NB4 (cell line): Measurements from ENCODE around the gene POMGNT2.

Experiments used
- MYC ChIP-seq: IDR thresholded peaks from 2 replicates; pipeline ENCODE4 v1.6.1; 2011; ENCODE audit warnings: low read depth, low read length
- POLR2A ChIP-seq: IDR thresholded peaks from 2 replicates; pipeline ENCODE4 v1.6.1; 2011; ENCODE audit warnings: mild to moderate bottlenecking; ENCODE audit not compliant: insufficient read length; ENCODE audit errors: extremely low read depth
- TF ChIP-seq, protein P1 (sequence below): IDR thresholded peaks from one replicate; pipeline ENCODE4 v1.5.1; 2012; ENCODE audit warnings: low read depth, low read length

DNA sequence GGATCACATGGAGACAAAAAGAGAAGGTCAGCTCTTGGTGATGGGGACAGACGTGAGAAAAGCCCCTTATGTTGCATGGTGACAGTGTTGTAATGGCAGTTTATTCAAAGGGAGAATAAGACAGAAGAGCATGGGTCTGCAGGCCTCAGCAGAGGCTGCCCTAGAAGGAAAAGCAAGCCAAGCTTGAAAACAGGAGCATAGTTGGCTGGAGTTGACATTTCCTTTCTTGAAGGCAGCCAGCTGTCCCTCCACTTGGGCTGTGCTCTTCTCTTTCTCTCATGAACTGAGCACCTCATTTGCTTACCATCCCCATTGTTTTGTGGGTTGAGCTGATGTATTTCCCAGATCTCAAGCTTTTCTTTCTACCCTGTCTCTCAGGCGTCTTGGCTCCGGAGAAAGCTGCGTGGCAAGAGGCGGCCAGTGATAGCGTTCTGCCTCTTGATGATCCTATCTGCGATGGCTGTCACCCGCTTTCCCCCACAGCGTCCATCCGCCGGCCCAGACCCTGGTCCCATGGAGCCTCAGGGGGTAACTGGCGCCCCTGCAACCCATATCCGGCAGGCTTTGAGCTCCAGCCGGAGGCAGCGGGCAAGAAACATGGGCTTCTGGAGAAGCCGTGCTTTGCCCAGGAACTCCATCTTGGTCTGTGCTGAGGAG lies 73.9 kb downstream of the POMGNT2 start:
- TF ChIP-seq, protein P1, sequence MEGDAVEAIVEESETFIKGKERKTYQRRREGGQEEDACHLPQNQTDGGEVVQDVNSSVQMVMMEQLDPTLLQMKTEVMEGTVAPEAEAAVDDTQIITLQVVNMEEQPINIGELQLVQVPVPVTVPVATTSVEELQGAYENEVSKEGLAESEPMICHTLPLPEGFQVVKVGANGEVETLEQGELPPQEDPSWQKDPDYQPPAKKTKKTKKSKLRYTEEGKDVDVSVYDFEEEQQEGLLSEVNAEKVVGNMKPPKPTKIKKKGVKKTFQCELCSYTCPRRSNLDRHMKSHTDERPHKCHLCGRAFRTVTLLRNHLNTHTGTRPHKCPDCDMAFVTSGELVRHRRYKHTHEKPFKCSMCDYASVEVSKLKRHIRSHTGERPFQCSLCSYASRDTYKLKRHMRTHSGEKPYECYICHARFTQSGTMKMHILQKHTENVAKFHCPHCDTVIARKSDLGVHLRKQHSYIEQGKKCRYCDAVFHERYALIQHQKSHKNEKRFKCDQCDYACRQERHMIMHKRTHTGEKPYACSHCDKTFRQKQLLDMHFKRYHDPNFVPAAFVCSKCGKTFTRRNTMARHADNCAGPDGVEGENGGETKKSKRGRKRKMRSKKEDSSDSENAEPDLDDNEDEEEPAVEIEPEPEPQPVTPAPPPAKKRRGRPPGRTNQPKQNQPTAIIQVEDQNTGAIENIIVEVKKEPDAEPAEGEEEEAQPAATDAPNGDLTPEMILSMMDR = no peak
- TF ChIP-seq POLR2A (no peak), MYC (no peak)
